GM12878 (cell line): ENCODE measurements around the gene S1PR2. TPM values are rescaled to one million over a fixed set of nuclear protein-coding genes. Genes with fewer than 3 reads are reported as not detected.

ENCODE experiments used
- ATAC-seq: fragments of 200-7000 bp; cut with Tn5 transposase; 3 replicates; pipeline ENCODE4 v1.9.1; 2020; ENCODE audit warnings: mild to moderate bottlenecking, moderate library complexity
- BruUV-seq: library from RNA; stranded (reverse); fragments of 400-500 nt; replicated peaks from 2 replicates; lab custom pipeline; 2021; lab: Mats Ljungman, UMichigan
- CTCF ChIA-PET: fragments of 300-600 bp; sonication (Branson Sonifier 250); formaldehyde crosslinking; extraction: SDS; loops from one replicate; lab custom pipeline; 2021; ENCODE audit warnings: inconsistent platforms; lab: Yijun Ruan, JAX
- POLR2A ChIA-PET: fragments of 350-600 bp; formaldehyde crosslinking; extraction: SDS; loops from one replicate; lab custom pipeline; 2021; ENCODE audit warnings: inconsistent platforms; lab: Charles Lee
- RAD21 ChIA-PET: fragments of 300-600 bp; sonication (Branson Sonifier 250); formaldehyde crosslinking; loops from one replicate; lab custom pipeline; 2023; ENCODE audit warnings: antibody characterized with exemption; ENCODE audit not compliant: unreplicated experiment; lab: Charles Lee
- SMC1A ChIA-PET: fragments of 300-600 bp; sonication (Branson Sonifier 250); formaldehyde crosslinking; loops from one replicate; lab custom pipeline; 2023; ENCODE audit not compliant: unreplicated experiment, uncharacterized antibody; lab: Charles Lee
- DNase-seq: peaks from one replicate; pipeline ENCODE4 v3.0.0-alpha.2; 2011; ENCODE audit warnings: low read depth, low spot score
- FAIRE-seq: peaks from 3 replicates; lab custom pipeline; 2011; peaks lifted over from hg19 to GRCh38; lab: Jason Lieb, UNC
- H2AFZ ChIP-seq: 2 replicates; pipeline ENCODE4 v1.6.0; 2011; ENCODE audit warnings: low read depth, low read length, control low read depth; ENCODE audit not compliant: control insufficient read depth
- H3K27ac ChIP-seq: 2 replicates; pipeline ENCODE4 v1.5.1; 2011; ENCODE audit warnings: control low read depth; ENCODE audit not compliant: control insufficient read depth, insufficient read depth
- H3K27me3 ChIP-seq, 2 experiments: replicated peaks in 1 of 2; 2 replicates each; pipeline versions ENCODE4 v1.6.0 to v1.6.1; 2011; ENCODE audit warnings: low read length in 1 of 2; ENCODE audit not compliant: control insufficient read depth in 2 of 2, insufficient read depth in 2 of 2
- H3K36me3 ChIP-seq, 2 experiments: 2 replicates each; pipeline ENCODE4 v1.5.1; 2011; ENCODE audit warnings: low read length in 1 of 2; ENCODE audit not compliant: control insufficient read depth in 2 of 2, insufficient read depth in 2 of 2
- H3K4me1 ChIP-seq: 2 replicates; pipeline ENCODE4 v1.6.1; 2011; ENCODE audit warnings: mild to moderate bottlenecking, low read length, moderate library complexity, mixed read lengths; ENCODE audit not compliant: control insufficient read depth, insufficient read depth
- H3K4me2 ChIP-seq: 2 replicates; pipeline ENCODE4 v1.6.0; 2011; ENCODE audit warnings: control low read depth; ENCODE audit not compliant: control insufficient read depth, insufficient read depth
- H3K4me3 ChIP-seq: fragments of 200-600 bp; sonication (generic); 2 replicates; pipeline ENCODE4 v1.5.1; 2016
- H3K79me2 ChIP-seq: 2 replicates; pipeline ENCODE4 v1.6.0; 2011; ENCODE audit warnings: low read length; ENCODE audit not compliant: control insufficient read depth, insufficient read depth
- H3K9ac ChIP-seq: 2 replicates; pipeline ENCODE4 v1.8.0; 2011; ENCODE audit warnings: low read length, control low read depth, mixed read lengths; ENCODE audit not compliant: control insufficient read depth, insufficient read depth
- H3K9me3 ChIP-seq: replicated peaks from 3 replicates; pipeline ENCODE4 v1.5.1; 2011; ENCODE audit warnings: mild to moderate bottlenecking, low read length; ENCODE audit not compliant: control insufficient read depth, insufficient read depth
- H4K20me1 ChIP-seq: 2 replicates; pipeline ENCODE4 v1.6.0; 2011; ENCODE audit not compliant: control insufficient read depth, insufficient read depth
- BACH1 ChIP-seq: fragments of 450-650 bp; IDR thresholded peaks from 2 replicates; pipeline ENCODE4 v1.6.1; 2017; ENCODE audit warnings: mild to moderate bottlenecking, borderline replicate concordance
- BMI1 ChIP-seq: fragments of 450-650 bp; IDR thresholded peaks from 2 replicates; pipeline ENCODE4 v1.6.1; 2016; ENCODE audit warnings: mild to moderate bottlenecking, moderate library complexity, borderline replicate concordance
- CBFB ChIP-seq: IDR thresholded peaks from 2 replicates; pipeline ENCODE4 v1.6.1; 2016; ENCODE audit warnings: antibody characterized with exemption, low read depth
- DPF2 ChIP-seq: fragments of 450-650 bp; IDR thresholded peaks from 2 replicates; pipeline ENCODE4 v1.6.1; 2017; ENCODE audit warnings: mild to moderate bottlenecking
- EED ChIP-seq: sonication (generic); IDR thresholded peaks from 2 replicates; pipeline ENCODE4 v1.6.1; 2016; ENCODE audit warnings: antibody characterized with exemption, low read depth
- ETV6 ChIP-seq, 2 experiments: fragments of 450-650 bp in 1 of 2; IDR thresholded peaks in 1 of 2; conservative IDR thresholded peaks in 1 of 2; 2 replicates each; pipeline ENCODE4 v1.6.1; 2014; ENCODE audit warnings: antibody characterized with exemption in 1 of 2, borderline replicate concordance in 1 of 2, low read depth in 1 of 2, mild to moderate bottlenecking in 1 of 2, moderate library complexity in 1 of 2
- EZH2 ChIP-seq: IDR thresholded peaks from 2 replicates; pipeline ENCODE4 v1.6.1; 2012; ENCODE audit warnings: low read depth, mild to moderate bottlenecking, control low read depth, inconsistent platforms, low read length, borderline replicate concordance; ENCODE audit not compliant: control insufficient read depth
- FOXK2 ChIP-seq: fragments of 450-650 bp; IDR thresholded peaks from 2 replicates; pipeline ENCODE4 v1.6.1; 2017; ENCODE audit warnings: mild to moderate bottlenecking, moderate library complexity
- IKZF1 ChIP-seq: fragments of 450-650 bp; conservative IDR thresholded peaks from 2 replicates; pipeline ENCODE4 v1.6.1; 2017; ENCODE audit warnings: antibody characterized with exemption, mild to moderate bottlenecking
- MEF2B ChIP-seq: fragments of 450-650 bp; IDR thresholded peaks from 2 replicates; pipeline ENCODE4 v1.6.1; 2018; ENCODE audit warnings: mild to moderate bottlenecking, moderate library complexity; ENCODE audit not compliant: partially characterized antibody, poor library complexity, severe bottlenecking
- MTA3 ChIP-seq: IDR thresholded peaks from 2 replicates; pipeline ENCODE4 v1.6.1; 2012; ENCODE audit warnings: low read length, inconsistent platforms, borderline replicate concordance
- NRF1 ChIP-seq: conservative IDR thresholded peaks from 2 replicates; pipeline ENCODE4 v1.6.1; 2011; ENCODE audit warnings: mild to moderate bottlenecking, low read depth, low read length, improper control_type of control experiment
- POLR2AphosphoS2 ChIP-seq: IDR thresholded peaks from 2 replicates; pipeline ENCODE4 v1.6.1; 2011; ENCODE audit warnings: low read depth, mild to moderate bottlenecking, low read length, improper control_type of control experiment, moderate library complexity
- POLR2AphosphoS5 ChIP-seq: IDR thresholded peaks from 2 replicates; pipeline ENCODE4 v1.6.1; 2011; ENCODE audit warnings: mild to moderate bottlenecking, low read length, inconsistent platforms
- RBBP5 ChIP-seq: fragments of 200-600 bp; sonication (generic); conservative IDR thresholded peaks from 2 replicates; pipeline ENCODE4 v1.6.1; 2016
- SMAD1 ChIP-seq: fragments of 450-650 bp; IDR thresholded peaks from 2 replicates; pipeline ENCODE4 v1.6.1; 2018; ENCODE audit warnings: mild to moderate bottlenecking, low read depth; ENCODE audit not compliant: partially characterized antibody
- STAT1 ChIP-seq: fragments of 450-650 bp; conservative IDR thresholded peaks from 2 replicates; pipeline ENCODE4 v1.6.1; 2014; ENCODE audit warnings: antibody characterized with exemption, mild to moderate bottlenecking
- STAT3 ChIP-seq: IDR thresholded peaks from 2 replicates; pipeline ENCODE4 v1.6.1; 2011; ENCODE audit warnings: low read depth, low read length, improper control_type of control experiment
- TCF7 ChIP-seq: IDR thresholded peaks from 2 replicates; pipeline ENCODE4 v1.6.1; 2014; ENCODE audit warnings: antibody characterized with exemption, borderline replicate concordance
- YY1 ChIP-seq: IDR thresholded peaks from 2 replicates; pipeline ENCODE4 v1.6.1; 2011; ENCODE audit warnings: low read depth, mild to moderate bottlenecking, low read length
- ZSCAN29 ChIP-seq: fragments of 450-650 bp; IDR thresholded peaks from 2 replicates; pipeline ENCODE4 v1.6.1; 2017; ENCODE audit warnings: mild to moderate bottlenecking, moderate library complexity
- WGBS: methylation state at CpG from one replicate; pipeline ENCODE4 v1.1.6; 2016; ENCODE audit warnings: low lambda C conversion rate; ENCODE audit not compliant: insufficient replicate concordance, insufficient coverage; ENCODE audit errors: missing lambda C conversion rate; 5-methylcytosine and 5-hydroxymethylcytosine counted together
- in situ Hi-C: fragments of 300-500 bp; cut with MboI; formaldehyde crosslinking; loops from 9 replicates; pipeline ENCODE4 v1.14.3; 2018; ENCODE audit warnings: mixed read lengths
- intact Hi-C: fragments of 100-400 bp; cut with micrococcal nuclease; formaldehyde crosslinking; loops from one replicate; pipeline ENCODE4 v1.14.2; 2022; ENCODE audit not compliant: unreplicated experiment
- polyA plus RNA-seq, 11 experiments: library from polyadenylated mRNA; depleted of rRNA in 4 of 11; unstranded in 6 of 11; stranded (reverse) in 5 of 11; fragments of >200 nt; fragmentation: Nextera tagmentation in 4 of 11; fragmentation: Illumina TruSeq in 1 of 11; extraction: Ambion mirVana in 4 of 11; extraction: Trizol in 1 of 11; gene quantifications; 1 replicate in 1 of 11; 2 replicates in 10 of 11; pipeline versions ENCODE4 v1.2.1 to v1.2.3, GENCODE V29; 2011 to 2016; ENCODE audit warnings: inconsistent platforms in 2 of 11, missing spikeins in 2 of 11, low read depth in 1 of 11
- total RNA-seq, 4 experiments: library from RNA; depleted of rRNA in 3 of 4; stranded (reverse); fragments of >200 nt in 3 of 4; fragmentation: Illumina TruSeq in 1 of 4; extraction: Trizol in 1 of 4; gene quantifications; 2 replicates each; pipeline versions ENCODE4 v1.2.1 to v1.2.3, GENCODE V29; 2013 to 2021
- TF ChIP-seq, protein P1 (sequence below): IDR thresholded peaks from 2 replicates; pipeline ENCODE4 v1.6.1; 2012; ENCODE audit warnings: low read length, inconsistent platforms
- TF ChIP-seq, protein P2 (sequence below): IDR thresholded peaks from 2 replicates; pipeline ENCODE4 v1.6.1; 2012; ENCODE audit warnings: low read depth, low read length, improper control_type of control experiment

Gene S1PR2
- total and polyA plus RNA-seq, 10 of the 15 experiments (the other 5 are each of a cell fraction or from before 2014, with no cell fraction given): 4.9 to 26.8 (median 11.6) TPM

DNA sequence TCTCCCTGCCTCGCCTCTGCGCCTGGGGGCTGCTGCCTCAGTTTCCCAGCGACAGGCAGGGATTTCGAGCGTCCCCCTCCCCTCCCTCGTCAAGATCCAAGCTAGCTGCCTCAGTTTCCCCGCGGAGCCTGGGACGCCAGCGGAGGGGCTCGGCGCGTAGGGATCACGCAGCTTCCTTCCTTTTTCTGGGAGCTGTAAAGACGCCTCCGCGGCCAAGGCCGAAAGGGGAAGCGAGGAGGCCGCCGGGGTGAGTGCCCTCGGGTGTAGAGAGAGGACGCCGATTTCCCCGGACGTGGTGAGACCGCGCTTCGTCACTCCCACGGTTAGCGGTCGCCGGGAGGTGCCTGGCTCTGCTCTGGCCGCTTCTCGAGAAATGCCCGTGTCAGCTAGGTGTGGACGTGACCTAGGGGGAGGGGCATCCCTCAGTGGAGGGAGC lies 39.1 kb upstream of the S1PR2 start:
- POLR2A ChIA-PET: interaction anchor here (0.5 to 4.7 kb wide), 18 partner anchors 10 to 168 kb away, joined by 3 to 108 read pairs (median 6); partner anchors contain the start of genes ANGPTL6, ICAM4, ICAM5 and TYK2
- TF ChIP-seq ETV6 (conservative IDR thresholded peaks at IDR 0.05 in 1 of 2, IDR thresholded peaks at IDR 0.05 in 1 of 2; ENCODE audit: borderline replicate concordance in 1 of 2, low read depth in 1 of 2) (peak in 1 of 2 experiments; percentile 67; a peak in 1 of 4 replicates), FOXK2 (no peak), STAT1 (no peak), RBBP5 (no peak), EED (peak; percentile 91), NRF1 (no peak), BACH1 (peak; percentile 94), IKZF1 (peak; percentile 98), STAT3 (no peak), POLR2AphosphoS5 (no peak), POLR2AphosphoS2 (no peak), SMAD1 (no peak), MTA3 (0 out of 2 replicates have a peak, but pooled peaks have one; percentile 73), YY1 (peak; percentile 7; the same call in 1 of the 2 replicates), BMI1 (no peak), DPF2 (peak; percentile 95), CBFB (peak; percentile 80; the same call in 1 of the 2 replicates), MEF2B (peak; percentile 23), TCF7 (no peak), ZSCAN29 (no peak), EZH2 (no peak)
- TF ChIP-seq, protein P1, sequence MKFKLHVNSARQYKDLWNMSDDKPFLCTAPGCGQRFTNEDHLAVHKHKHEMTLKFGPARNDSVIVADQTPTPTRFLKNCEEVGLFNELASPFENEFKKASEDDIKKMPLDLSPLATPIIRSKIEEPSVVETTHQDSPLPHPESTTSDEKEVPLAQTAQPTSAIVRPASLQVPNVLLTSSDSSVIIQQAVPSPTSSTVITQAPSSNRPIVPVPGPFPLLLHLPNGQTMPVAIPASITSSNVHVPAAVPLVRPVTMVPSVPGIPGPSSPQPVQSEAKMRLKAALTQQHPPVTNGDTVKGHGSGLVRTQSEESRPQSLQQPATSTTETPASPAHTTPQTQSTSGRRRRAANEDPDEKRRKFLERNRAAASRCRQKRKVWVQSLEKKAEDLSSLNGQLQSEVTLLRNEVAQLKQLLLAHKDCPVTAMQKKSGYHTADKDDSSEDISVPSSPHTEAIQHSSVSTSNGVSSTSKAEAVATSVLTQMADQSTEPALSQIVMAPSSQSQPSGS: no peak; the same call in 1 of the 2 replicates
- TF ChIP-seq, protein P2, sequence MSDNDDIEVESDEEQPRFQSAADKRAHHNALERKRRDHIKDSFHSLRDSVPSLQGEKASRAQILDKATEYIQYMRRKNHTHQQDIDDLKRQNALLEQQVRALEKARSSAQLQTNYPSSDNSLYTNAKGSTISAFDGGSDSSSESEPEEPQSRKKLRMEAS: no peak; the same call in 1 of the 2 replicates

More for the DNA sequence above, 39.1 kb upstream of the S1PR2 start:
- ChIA-PET SMC1A (interaction anchor here (1.0 to 8.5 kb wide), 20 partner anchors 10 to 342 kb away, joined by 3 to 158 read pairs (median 6); partner anchors contain the start of genes FDX2, ICAM4, ICAM5 and TYK2), CTCF (interaction anchor here (0.7 to 11.2 kb wide), 18 partner anchors 10 to 166 kb away, joined by 3 to 370 read pairs (median 8); partner anchors contain the start of genes CDC37, ICAM4, ICAM5 and TYK2), RAD21 (interaction anchor here (0.7 to 6.1 kb wide), 24 partner anchors 10 to 325 kb away, joined by 3 to 206 read pairs (median 10); partner anchors contain the start of genes CDC37, DNMT1, ICAM4 and ICAM5)
- H3K4me1 ChIP-seq: no peaks in the 10 kb centered on the region; the same call in 1 of the 2 replicates
- peak; percentile 75 for ATAC-seq
- FAIRE-seq: peak; percentile 35
- H3K27me3 ChIP-seq: no peaks in the 10 kb centered on the region
- no peaks in the 10 kb centered on the region for H3K9me3 ChIP-seq
- H3K36me3 ChIP-seq: peaks cover 5 to 10% of the 10 kb centered on the region in 2 experiments; a peak in 3 of 4 replicates
- H3K4me3 ChIP-seq: peak overlapping the region; percentile 92
- intact Hi-C loops (loop anchor here (2.0 to 5.0 kb wide), 2 partner anchors 62 to 111 kb away; partner anchors contain the start of genes RAVER1 and TYK2), in situ Hi-C loops (no loop called here)
- under 1% methylated on average over 37 of the region's 37 CpGs for WGBS
- DNase-seq: no peak
- H3K27ac ChIP-seq: peak overlapping the region; percentile 98
- no peaks in the 10 kb centered on the region for H4K20me1 ChIP-seq
- H3K79me2 ChIP-seq: peaks cover 49% of the 10 kb centered on the region
- H2AFZ ChIP-seq: peak overlapping the region; percentile 35
- H3K9ac ChIP-seq: peak overlapping the region; percentile 89
- no TSS peak for BruUV-seq
- H3K4me2 ChIP-seq: peak overlapping the region; percentile 99
